ENCODE data around the gene CBX5. TPM values are rescaled to one million over a fixed set of nuclear protein-coding genes. Genes with fewer than 3 reads are reported as not detected.
A peak's percentile ranks its signal among the peaks of the same experiment; 100 is the strongest.
"Not testable (repeated sequence)": the region's sequence is repeated elsewhere in the genome, so short reads cannot be mapped to it uniquely, and the experiment has no call there.

CBX5 gene
- total RNA-seq, 1 donor from 2014 or later: 49.4 TPM

- no peak for DNase-seq (ENCODE audit: extremely low read depth, low read depth, low spot score)
These were observed 7.7 kb downstream of the CBX5 start for GRCh38 chr12:54272214-54272613.

GRCh38 chr12:54270345-54270744, 9.6 kb downstream of the CBX5 start:
- DNase-seq (ENCODE audit: extremely low read depth, low read depth, low spot score): no peak

GRCh38 chr12:54266852-54267251, 13.1 kb downstream of the CBX5 start:
- no peak for DNase-seq (ENCODE audit: extremely low read depth, low read depth, low spot score)

- no peak for DNase-seq (ENCODE audit: extremely low read depth, low read depth, low spot score)
These were observed 14.5 kb downstream of the CBX5 start for GRCh38 chr12:54265364-54265812.

- DNase-seq (ENCODE audit: extremely low read depth, low read depth, low spot score): no peak
These were observed 17.5 kb downstream of the CBX5 start for GRCh38 chr12:54262403-54262925.

GRCh38 chr12:54261815-54262402, 18.0 kb downstream of the CBX5 start:
- no peak for DNase-seq (ENCODE audit: extremely low read depth, low read depth, low spot score)

- peak; percentile 56 for DNase-seq (ENCODE audit: extremely low read depth, low read depth, low spot score)
These were observed 20.5 kb downstream of the CBX5 start for GRCh38 chr12:54259194-54260011.

- no peak for DNase-seq (ENCODE audit: extremely low read depth, low read depth, low spot score)
These were observed 21.7 kb downstream of the CBX5 start for GRCh38 chr12:54258201-54258681.

- DNase-seq (ENCODE audit: extremely low read depth, low read depth, low spot score): no peak
These were observed 22.6 kb downstream of the CBX5 start for GRCh38 chr12:54257332-54257731.

- no peak for DNase-seq (ENCODE audit: extremely low read depth, low read depth, low spot score)
These were observed 26.7 kb downstream of the CBX5 start for GRCh38 chr12:54253240-54253639.

- no peak for DNase-seq (ENCODE audit: extremely low read depth, low read depth, low spot score)
These were observed 28.1 kb downstream of the CBX5 start for GRCh38 chr12:54251667-54252284.

- DNase-seq (ENCODE audit: extremely low read depth, low read depth, low spot score): no peak
These were observed 30.4 kb downstream of the CBX5 start for GRCh38 chr12:54249489-54249888.

- no peak for DNase-seq (ENCODE audit: extremely low read depth, low read depth, low spot score)
These were observed 33.8 kb downstream of the CBX5 start for GRCh38 chr12:54246011-54246641.

- DNase-seq (ENCODE audit: extremely low read depth, low read depth, low spot score): no peak
These were observed 38.8 kb downstream of the CBX5 start for GRCh38 chr12:54240971-54241588.

- DNase-seq (ENCODE audit: extremely low read depth, low read depth, low spot score): no peak
These were observed 39.8 kb downstream of the CBX5 start for GRCh38 chr12:54240129-54240528.

- no peak for DNase-seq (ENCODE audit: extremely low read depth, low read depth, low spot score)
These were observed 40.3 kb downstream of the CBX5 start for GRCh38 chr12:54239620-54240019.

GRCh38 chr12:54238531-54238930, 41.4 kb downstream of the CBX5 start:
- DNase-seq (ENCODE audit: extremely low read depth, low read depth, low spot score): no peak

- DNase-seq (ENCODE audit: extremely low read depth, low read depth, low spot score): no peak
These were observed 47.1 kb downstream of the CBX5 start for GRCh38 chr12:54232790-54233189.

GRCh38 chr12:54231269-54231668, 48.7 kb downstream of the CBX5 start:
- not testable (repeated sequence) for DNase-seq (ENCODE audit: extremely low read depth, low read depth, low spot score)

- no peak for DNase-seq (ENCODE audit: extremely low read depth, low read depth, low spot score)
These were observed 49.4 kb downstream of the CBX5 start for GRCh38 chr12:54230555-54230954.
